Common myeloid progenitor, CD34-positive (primary cell): ENCODE results near the gene SMIM45.

Experiments
- CTCF ChIA-PET: fragments of 350-600 bp; sonication (Branson Sonifier 250); formaldehyde crosslinking; loops from one replicate; lab custom pipeline; 2021; ENCODE audit warnings: antibody characterized with exemption; lab: Charles Lee
- POLR2A ChIA-PET: fragments of 350-600 bp; sonication (Branson Sonifier 250); formaldehyde crosslinking; loops from one replicate; lab custom pipeline; 2021; ENCODE audit warnings: antibody characterized with exemption; lab: Charles Lee
- DNase-seq, 3 donors: peaks; one replicate each; pipeline versions ENCODE4 v3.0.0 to v3.0.0-alpha.2; 2013
- H3K27ac ChIP-seq, 2 experiments: 1 replicate in 1 of 2; 2 replicates in 1 of 2; pipeline ENCODE4 v1.7.0; 2013; ENCODE audit warnings: inconsistent platforms in 2 of 2, low read length in 2 of 2, mild to moderate bottlenecking in 2 of 2, low read depth in 1 of 2, moderate library complexity in 1 of 2; ENCODE audit not compliant: severe bottlenecking in 2 of 2, insufficient read depth in 1 of 2, poor library complexity in 1 of 2
- H3K27me3 ChIP-seq, 5 experiments: replicated peaks in 2 of 5; 1 replicate in 3 of 5; 2 replicates in 2 of 5; pipeline versions ENCODE4 v1.6.1 to v1.7.0; 2013; ENCODE audit warnings: low read length in 4 of 5, mild to moderate bottlenecking in 2 of 5, moderate library complexity in 2 of 5, inconsistent platforms in 1 of 5; ENCODE audit not compliant: insufficient read depth in 5 of 5, control insufficient read depth in 4 of 5
- H3K36me3 ChIP-seq, 4 experiments: 1 replicate in 2 of 4; 2 replicates in 2 of 4; pipeline versions ENCODE4 v1.6.1 to v1.7.0; 2013; ENCODE audit warnings: low read length in 3 of 4, control low read depth in 1 of 4, mild to moderate bottlenecking in 1 of 4; ENCODE audit not compliant: control insufficient read depth in 4 of 4, insufficient read depth in 4 of 4
- H3K4me1 ChIP-seq, 4 experiments: 1 replicate in 3 of 4; 2 replicates in 1 of 4; pipeline versions ENCODE4 v1.6.1 to v1.7.1; 2013; ENCODE audit warnings: low read length in 3 of 4, mild to moderate bottlenecking in 3 of 4, control low read depth in 1 of 4, inconsistent platforms in 1 of 4, moderate library complexity in 1 of 4; ENCODE audit not compliant: control insufficient read depth in 4 of 4, insufficient read depth in 4 of 4; ENCODE audit errors: control extremely low read depth in 1 of 4
- H3K4me3 ChIP-seq, 7 experiments: 1 replicate in 4 of 7; 2 replicates in 3 of 7; pipeline versions ENCODE4 v1.5.1 to v1.7.0; 2013; ENCODE audit warnings: mild to moderate bottlenecking in 7 of 7, low read length in 6 of 7, moderate library complexity in 6 of 7, inconsistent platforms in 2 of 7, low read depth in 2 of 7, control low read depth in 1 of 7; ENCODE audit not compliant: insufficient read depth in 4 of 7, control insufficient read depth in 1 of 7; ENCODE audit errors: extremely low read depth in 1 of 7
- H3K9me3 ChIP-seq, 5 experiments: 1 replicate in 4 of 5; 2 replicates in 1 of 5; pipeline versions ENCODE4 v1.6.1 to v1.7.1; 2013; ENCODE audit warnings: low read length in 4 of 5, mild to moderate bottlenecking in 2 of 5, inconsistent platforms in 1 of 5, low read depth in 1 of 5, moderate library complexity in 1 of 5; ENCODE audit not compliant: control insufficient read depth in 4 of 5, insufficient read depth in 2 of 5; ENCODE audit errors: control extremely low read depth in 1 of 5
- WGBS: methylation state at CpG from one replicate; pipeline ENCODE4 v1.1.5; 2013; ENCODE audit not compliant: insufficient coverage; 5-methylcytosine and 5-hydroxymethylcytosine counted together

The SMIM45 gene

GRCh38 chr22:41929418-41929810 is 22.5 kb upstream of the SMIM45 start:
- H3K4me3 ChIP-seq, result no peak overlapping the region
- ChIA-PET POLR2A (interaction anchor here (0.5 kb wide), 1 partner anchor 160 kb away, joined by 3 read pairs; no protein-coding TSS in a partner anchor), CTCF (interaction anchor here (1.6 kb wide), 1 partner anchor 11 kb away, joined by 5 read pairs; no protein-coding TSS in a partner anchor)
- peaks cover 0 to 35% (median 8%) of the 10 kb centered on the region in 5 experiments for H3K27me3 ChIP-seq
- WGBS, result 94% methylated on average over 8 of the region's 8 CpGs
- peaks cover 0 to 15% (median 0%) of the 10 kb centered on the region in 4 experiments for H3K36me3 ChIP-seq
- no peak for DNase-seq
- peaks cover 0 to 27% (median 21%) of the 10 kb centered on the region in 4 experiments for H3K4me1 ChIP-seq
- H3K27ac ChIP-seq, result no peak overlapping the region
- H3K9me3 ChIP-seq, result no peaks in the 10 kb centered on the region

GRCh38 chr22:41931701-41932269 is 20.2 kb upstream of the SMIM45 start:
- no peak for DNase-seq
- H3K36me3 ChIP-seq, result peaks cover 0 to 23% (median 1%) of the 10 kb centered on the region in 4 experiments
- no peak overlapping the region for H3K27ac ChIP-seq
- POLR2A ChIA-PET, result no interaction called here
- H3K4me1 ChIP-seq, result peaks cover 0 to 15% (median 11%) of the 10 kb centered on the region in 4 experiments
- 88% methylated on average over 9 of the region's 10 CpGs for WGBS
- no peak overlapping the region for H3K4me3 ChIP-seq
- peaks cover 0 to 16% (median 0%) of the 10 kb centered on the region in 5 experiments for H3K27me3 ChIP-seq
- H3K9me3 ChIP-seq, result no peaks in the 10 kb centered on the region
- CTCF ChIA-PET, result no interaction called here

GRCh38 chr22:41932353-41932752 is 19.6 kb upstream of the SMIM45 start:
- 98% methylated on average over 12 of the region's 12 CpGs for WGBS
- no peak for DNase-seq
- H3K36me3 ChIP-seq, result peaks cover 0 to 28% (median 4%) of the 10 kb centered on the region in 4 experiments
- no peak overlapping the region for H3K27ac ChIP-seq
- no peak overlapping the region for H3K4me3 ChIP-seq
- CTCF ChIA-PET, result no interaction called here
- H3K9me3 ChIP-seq, result no peaks in the 10 kb centered on the region
- H3K4me1 ChIP-seq, result peaks cover 0 to 15% (median 11%) of the 10 kb centered on the region in 4 experiments
- POLR2A ChIA-PET, result no interaction called here
- peaks cover 0 to 11% (median 0%) of the 10 kb centered on the region in 5 experiments for H3K27me3 ChIP-seq

GRCh38 chr22:41933411-41934177 is 18.4 kb upstream of the SMIM45 start:
- POLR2A ChIA-PET, result interaction anchor here (1.0 kb wide), 1 partner anchor 8 kb away, joined by 3 read pairs; no protein-coding TSS in a partner anchor
- H3K27me3 ChIP-seq, result no peaks in the 10 kb centered on the region
- H3K9me3 ChIP-seq, result no peaks in the 10 kb centered on the region
- H3K4me3 ChIP-seq, result no peak overlapping the region
- peaks cover 0 to 34% (median 6%) of the 10 kb centered on the region in 4 experiments for H3K36me3 ChIP-seq
- H3K27ac ChIP-seq, result no peak overlapping the region
- H3K4me1 ChIP-seq, result peaks cover 0 to 14% (median 11%) of the 10 kb centered on the region in 4 experiments
- CTCF ChIA-PET, result interaction anchor here (1.1 kb wide), 1 partner anchor 8 kb away, joined by 3 read pairs; no protein-coding TSS in a partner anchor
- peak in 2 of 3 donors; percentile 74 to 76 for DNase-seq
- 53% methylated on average over 14 of the region's 16 CpGs for WGBS

GRCh38 chr22:41934284-41935014 is 17.5 kb upstream of the SMIM45 start:
- Histone ChIP-seq H3K36me3 (peaks cover 0 to 43% (median 8%) of the 10 kb centered on the region in 4 experiments), H3K4me3 (no peak overlapping the region), H3K4me1 (peaks cover 0 to 10% (median 10%) of the 10 kb centered on the region in 4 experiments), H3K9me3 (no peaks in the 10 kb centered on the region), H3K27me3 (no peaks in the 10 kb centered on the region), H3K27ac (no peak overlapping the region)
- ChIA-PET CTCF (interaction anchor here (1.1 to 7.2 kb wide), 2 partner anchors 9 to 10 kb away, joined by 3 to 48 read pairs; partner anchors contain the start of gene TNFRSF13C), POLR2A (interaction anchor here (1.0 kb wide), 1 partner anchor 8 kb away, joined by 3 read pairs; no protein-coding TSS in a partner anchor)
- WGBS, result 95% methylated on average over 11 of the region's 17 CpGs
- no peak for DNase-seq

- no peak for DNase-seq
- 100% methylated on average over 3 of the region's 4 CpGs for WGBS
- H3K9me3 ChIP-seq, result no peaks in the 10 kb centered on the region
- no peak overlapping the region for H3K4me3 ChIP-seq
- peaks cover 0 to 11% (median 10%) of the 10 kb centered on the region in 4 experiments for H3K4me1 ChIP-seq
- H3K36me3 ChIP-seq, result peaks cover 0 to 46% (median 9%) of the 10 kb centered on the region in 4 experiments
- no peak overlapping the region for H3K27ac ChIP-seq
- POLR2A ChIA-PET, result interaction anchor here (1.0 kb wide), 1 partner anchor 9 kb away, joined by 3 read pairs; no protein-coding TSS in a partner anchor
- H3K27me3 ChIP-seq, result no peaks in the 10 kb centered on the region
- CTCF ChIA-PET, result interaction anchor here (7.2 kb wide), 1 partner anchor 10 kb away, joined by 48 read pairs; the partner anchor contains the start of gene TNFRSF13C
These were observed 17.0 kb upstream of the SMIM45 start for GRCh38 chr22:41935015-41935351.
